Measurements from ENCODE around the gene SLC43A2. TPM values are rescaled to one million over a fixed set of nuclear protein-coding genes. Genes with fewer than 3 reads are reported as not detected.

Gene SLC43A2
- total RNA-seq, 1 experiment from 2014 or later: 11.0 TPM

DNA sequence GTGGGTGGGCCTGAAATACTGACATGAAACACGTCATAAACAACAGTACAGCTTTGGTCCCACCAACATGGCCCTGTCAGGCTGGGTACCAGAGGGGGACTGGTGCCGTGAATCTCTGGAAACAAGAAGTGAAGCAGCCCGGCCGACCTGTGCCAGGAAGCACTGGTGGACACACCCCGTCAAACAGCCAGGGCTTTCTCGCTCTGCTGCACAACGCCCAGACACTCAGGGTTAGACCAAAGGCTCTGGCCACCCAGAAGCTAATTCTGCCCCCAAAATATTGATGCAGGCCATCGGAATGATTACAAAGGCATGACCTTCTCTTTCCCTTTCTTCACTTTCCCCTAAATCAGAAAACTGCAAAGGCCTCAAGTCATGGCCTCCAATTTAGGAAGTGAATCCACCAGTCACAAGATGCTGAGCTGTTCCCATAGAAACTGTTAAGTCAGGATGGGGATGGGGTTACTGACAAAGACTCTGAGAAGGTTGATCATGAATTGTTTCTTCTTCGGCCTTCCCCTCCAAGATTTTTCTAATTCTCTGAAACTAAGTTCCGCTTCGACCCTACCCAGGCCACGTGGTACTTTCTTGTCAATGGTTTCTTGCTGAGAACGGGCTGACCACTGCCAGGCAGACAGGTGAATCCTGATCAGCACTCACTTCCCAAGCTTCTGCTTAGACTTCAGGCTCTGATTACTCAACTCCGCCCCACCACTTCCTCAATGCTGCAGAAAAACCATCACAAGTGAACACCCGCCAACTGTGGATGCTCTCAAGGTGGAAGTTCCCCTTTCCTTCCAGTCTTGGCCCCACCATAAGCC, 72.8 kb downstream of the SLC43A2 start (continued):
- TF ChIP-seq ATF2 (CRISPR knock-in tag; IDR thresholded peaks at IDR 0.05; ENCODE audit: borderline replicate concordance, low read depth) (no peak), CTCF (IDR thresholded peaks at IDR 0.05) (no peak), JUN (CRISPR knock-in tag; IDR thresholded peaks at IDR 0.05) (no peak), ZNF121 (CRISPR knock-in tag; IDR thresholded peaks at IDR 0.05) (no peak), E2F1 (CRISPR knock-in tag; IDR thresholded peaks at IDR 0.05) (no peak), SMAD3 (CRISPR knock-in tag; IDR thresholded peaks at IDR 0.05; ENCODE audit: borderline replicate concordance) (no peak)
- TF ChIP-seq, protein P1, sequence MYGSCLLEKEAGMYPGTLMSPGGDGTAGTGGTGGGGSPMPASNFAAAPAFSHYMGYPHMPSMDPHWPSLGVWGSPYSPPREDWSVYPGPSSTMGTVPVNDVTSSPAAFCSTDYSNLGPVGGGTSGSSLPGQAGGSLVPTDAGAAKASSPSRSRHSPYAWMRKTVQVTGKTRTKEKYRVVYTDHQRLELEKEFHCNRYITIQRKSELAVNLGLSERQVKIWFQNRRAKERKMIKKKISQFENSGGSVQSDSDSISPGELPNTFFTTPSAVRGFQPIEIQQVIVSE (CRISPR knock-in tag; IDR thresholded peaks at IDR 0.05; ENCODE audit: borderline replicate concordance): no peak
- TF ChIP-seq, protein P2, sequence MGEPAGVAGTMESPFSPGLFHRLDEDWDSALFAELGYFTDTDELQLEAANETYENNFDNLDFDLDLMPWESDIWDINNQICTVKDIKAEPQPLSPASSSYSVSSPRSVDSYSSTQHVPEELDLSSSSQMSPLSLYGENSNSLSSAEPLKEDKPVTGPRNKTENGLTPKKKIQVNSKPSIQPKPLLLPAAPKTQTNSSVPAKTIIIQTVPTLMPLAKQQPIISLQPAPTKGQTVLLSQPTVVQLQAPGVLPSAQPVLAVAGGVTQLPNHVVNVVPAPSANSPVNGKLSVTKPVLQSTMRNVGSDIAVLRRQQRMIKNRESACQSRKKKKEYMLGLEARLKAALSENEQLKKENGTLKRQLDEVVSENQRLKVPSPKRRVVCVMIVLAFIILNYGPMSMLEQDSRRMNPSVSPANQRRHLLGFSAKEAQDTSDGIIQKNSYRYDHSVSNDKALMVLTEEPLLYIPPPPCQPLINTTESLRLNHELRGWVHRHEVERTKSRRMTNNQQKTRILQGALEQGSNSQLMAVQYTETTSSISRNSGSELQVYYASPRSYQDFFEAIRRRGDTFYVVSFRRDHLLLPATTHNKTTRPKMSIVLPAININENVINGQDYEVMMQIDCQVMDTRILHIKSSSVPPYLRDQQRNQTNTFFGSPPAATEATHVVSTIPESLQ (CRISPR knock-in tag; IDR thresholded peaks at IDR 0.05): no peak
- TF ChIP-seq, protein P3, sequence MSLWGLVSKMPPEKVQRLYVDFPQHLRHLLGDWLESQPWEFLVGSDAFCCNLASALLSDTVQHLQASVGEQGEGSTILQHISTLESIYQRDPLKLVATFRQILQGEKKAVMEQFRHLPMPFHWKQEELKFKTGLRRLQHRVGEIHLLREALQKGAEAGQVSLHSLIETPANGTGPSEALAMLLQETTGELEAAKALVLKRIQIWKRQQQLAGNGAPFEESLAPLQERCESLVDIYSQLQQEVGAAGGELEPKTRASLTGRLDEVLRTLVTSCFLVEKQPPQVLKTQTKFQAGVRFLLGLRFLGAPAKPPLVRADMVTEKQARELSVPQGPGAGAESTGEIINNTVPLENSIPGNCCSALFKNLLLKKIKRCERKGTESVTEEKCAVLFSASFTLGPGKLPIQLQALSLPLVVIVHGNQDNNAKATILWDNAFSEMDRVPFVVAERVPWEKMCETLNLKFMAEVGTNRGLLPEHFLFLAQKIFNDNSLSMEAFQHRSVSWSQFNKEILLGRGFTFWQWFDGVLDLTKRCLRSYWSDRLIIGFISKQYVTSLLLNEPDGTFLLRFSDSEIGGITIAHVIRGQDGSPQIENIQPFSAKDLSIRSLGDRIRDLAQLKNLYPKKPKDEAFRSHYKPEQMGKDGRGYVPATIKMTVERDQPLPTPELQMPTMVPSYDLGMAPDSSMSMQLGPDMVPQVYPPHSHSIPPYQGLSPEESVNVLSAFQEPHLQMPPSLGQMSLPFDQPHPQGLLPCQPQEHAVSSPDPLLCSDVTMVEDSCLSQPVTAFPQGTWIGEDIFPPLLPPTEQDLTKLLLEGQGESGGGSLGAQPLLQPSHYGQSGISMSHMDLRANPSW (CRISPR knock-in tag; conservative IDR thresholded peaks at IDR 0.05; ENCODE audit: low read depth): no peak

DNA sequence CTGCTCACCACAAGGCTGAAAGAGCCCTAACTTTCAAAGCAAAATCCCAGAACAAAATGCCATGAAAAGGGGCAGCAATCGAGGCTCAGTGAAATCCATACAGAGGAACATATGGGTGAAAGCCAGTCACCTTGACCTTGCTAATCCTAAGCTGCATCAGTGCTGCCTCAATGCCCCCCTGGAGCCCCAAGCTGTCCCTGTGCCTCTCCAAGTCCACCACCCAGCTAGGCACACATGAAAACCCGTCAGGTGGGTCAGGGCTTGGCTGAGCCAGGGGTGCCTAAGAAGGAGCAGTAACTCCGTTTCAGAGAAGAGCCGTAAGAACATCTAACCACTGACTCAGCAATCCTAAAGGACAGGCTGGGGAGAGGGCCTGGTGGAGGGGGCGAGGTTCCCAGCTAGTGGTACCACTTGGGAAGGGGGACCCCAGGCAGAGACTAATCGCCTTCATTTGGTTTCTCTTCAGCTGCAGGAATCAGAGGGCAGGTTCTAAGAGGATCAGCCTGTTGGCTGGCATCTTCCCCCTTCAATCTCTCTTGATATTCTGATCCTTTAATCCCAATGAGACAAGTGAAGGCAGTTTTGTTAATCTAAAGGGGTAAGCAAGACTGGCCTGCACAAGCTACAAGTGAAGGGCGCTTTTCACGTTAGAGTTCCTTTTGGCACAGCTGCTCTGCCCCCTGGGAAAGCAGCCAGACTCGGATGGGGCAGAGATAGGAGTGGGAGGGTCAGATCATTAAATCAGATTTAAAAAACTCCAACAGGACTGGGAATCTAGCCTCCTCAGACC, 73.7 kb downstream of the SLC43A2 start:
- no peaks in the 10 kb centered on the region for H3K27me3 Mint-ChIP-seq (ENCODE audit: low read depth)
- H3K27ac Mint-ChIP-seq: peak overlapping the region; percentile 74; the same call in 1 of the 2 replicates
- ATAC-seq (no peak), DNase-seq (ENCODE audit: low spot score) (no peak)
- H3K9me3 Mint-ChIP-seq: no peaks in the 10 kb centered on the region
- POLR2A ChIA-PET: no interaction called here
- CTCF ChIA-PET: interaction anchor here (0.7 to 1.7 kb wide), 3 partner anchors 19 to 94 kb away, joined by 3 to 7 read pairs (median 4); no protein-coding TSS in a partner anchor
- peaks cover 21% of the 10 kb centered on the region for H3K36me3 Mint-ChIP-seq
- no peak overlapping the region for H3K4me3 Mint-ChIP-seq
- peaks cover 13% of the 10 kb centered on the region for H3K4me1 Mint-ChIP-seq
- TF ChIP-seq ZNF263 (CRISPR knock-in tag; IDR thresholded peaks at IDR 0.05; ENCODE audit: low read depth): no peak
- TF ChIP-seq GABPB1 (CRISPR knock-in tag; IDR thresholded peaks at IDR 0.05): no peak
- no peak for TF ChIP-seq JAZF1 (CRISPR knock-in tag; IDR thresholded peaks at IDR 0.05)
- TF ChIP-seq ZNF425 (CRISPR knock-in tag; conservative IDR thresholded peaks at IDR 0.05): no peak
- TF ChIP-seq SMAD4 (CRISPR knock-in tag; IDR thresholded peaks at IDR 0.05): no peak
- no peak for TF ChIP-seq ZMAT4 (CRISPR knock-in tag; IDR thresholded peaks at IDR 0.05)
- TF ChIP-seq HMGXB4 (CRISPR knock-in tag; IDR thresholded peaks at IDR 0.05): no peak
- TF ChIP-seq ATF1 (CRISPR knock-in tag; IDR thresholded peaks at IDR 0.05): no peak
- TF ChIP-seq SOX15 (CRISPR knock-in tag; IDR thresholded peaks at IDR 0.05): no peak
- no peak for TF ChIP-seq TEAD1 (CRISPR knock-in tag; IDR thresholded peaks at IDR 0.05)
